ENCODE results near the gene MLLT3. TPM values are rescaled to one million over a fixed set of nuclear protein-coding genes. Genes with fewer than 3 reads are reported as not detected.

The MLLT3 gene
- total RNA-seq, 1 experiment from 2014 or later: 7.0 TPM

GRCh38 chr9:20441166-20441565, 181.1 kb downstream of the MLLT3 start (continued):
- no peak for TF ChIP-seq ATF3 (CRISPR knock-in tag; conservative IDR thresholded peaks at IDR 0.05)
- no peak for TF ChIP-seq SMAD3 (CRISPR knock-in tag; IDR thresholded peaks at IDR 0.05; ENCODE audit: borderline replicate concordance)
- TF ChIP-seq FOXP4 (CRISPR knock-in tag; IDR thresholded peaks at IDR 0.05): no peak
- no peak for TF ChIP-seq ZNF317 (CRISPR knock-in tag; IDR thresholded peaks at IDR 0.05; ENCODE audit: borderline replicate concordance, low read depth)
- no peak for TF ChIP-seq ZNF416 (CRISPR knock-in tag; IDR thresholded peaks at IDR 0.05)
- no peak for TF ChIP-seq ZNF396 (CRISPR knock-in tag; IDR thresholded peaks at IDR 0.05; ENCODE audit: borderline replicate concordance)
- TF ChIP-seq ZNF671 (CRISPR knock-in tag; IDR thresholded peaks at IDR 0.05): no peak

GRCh38 chr9:20437476-20437875, 184.8 kb downstream of the MLLT3 start:
- no peak for TF ChIP-seq ATF2 (CRISPR knock-in tag; IDR thresholded peaks at IDR 0.05; ENCODE audit: borderline replicate concordance, low read depth)
- TF ChIP-seq IRF2 (CRISPR knock-in tag; IDR thresholded peaks at IDR 0.05; ENCODE audit: borderline replicate concordance, low read depth): no peak
- TF ChIP-seq MXD4 (CRISPR knock-in tag; IDR thresholded peaks at IDR 0.05; ENCODE audit: borderline replicate concordance): no peak
- no peak for TF ChIP-seq ZNF396 (CRISPR knock-in tag; IDR thresholded peaks at IDR 0.05; ENCODE audit: borderline replicate concordance)
- TF ChIP-seq NR3C1 (CRISPR knock-in tag; conservative IDR thresholded peaks at IDR 0.05; ENCODE audit: low read depth): no peak
- no peak for TF ChIP-seq CBFB (CRISPR knock-in tag; IDR thresholded peaks at IDR 0.05; ENCODE audit: low read depth)
- no peak for TF ChIP-seq ARID4B (CRISPR knock-in tag; IDR thresholded peaks at IDR 0.05; ENCODE audit: borderline replicate concordance)
- no peak for TF ChIP-seq CTCF (IDR thresholded peaks at IDR 0.05)
- no peak for TF ChIP-seq MYBL2 (CRISPR knock-in tag; IDR thresholded peaks at IDR 0.05)
- no peak for TF ChIP-seq ZNF219 (CRISPR knock-in tag; IDR thresholded peaks at IDR 0.05; ENCODE audit: borderline replicate concordance)
- ATAC-seq: no peak
- Mint-ChIP-seq H3K9me3 (no peaks in the 10 kb centered on the region), H3K27ac (no peak overlapping the region), H3K4me3 (no peak overlapping the region), H3K27me3 (ENCODE audit: low read depth) (no peaks in the 10 kb centered on the region), H3K36me3 (no peaks in the 10 kb centered on the region), H3K4me1 (peaks cover 20% of the 10 kb centered on the region)
- DNase-seq (ENCODE audit: low spot score): no peak
- POLR2A ChIA-PET: interaction anchor here (0.7 kb wide), 1 partner anchor 469 kb away, joined by 3 read pairs; no protein-coding TSS in a partner anchor
- CTCF ChIA-PET: interaction anchor here (0.6 to 1.7 kb wide), 2 partner anchors 25 to 491 kb away, joined by 3 to 5 read pairs; no protein-coding TSS in a partner anchor
